RKO (cell line): ENCODE data around the gene SYF2.
"Not testable (repeated sequence)": the region's sequence is repeated elsewhere in the genome, so short reads cannot be mapped to it uniquely, and the experiment has no call there.

ENCODE experiments used
- DNase-seq: peaks from one replicate; pipeline ENCODE4 v3.0.0-alpha.2; 2016; ENCODE audit warnings: low spot score

Gene SYF2

DNA sequence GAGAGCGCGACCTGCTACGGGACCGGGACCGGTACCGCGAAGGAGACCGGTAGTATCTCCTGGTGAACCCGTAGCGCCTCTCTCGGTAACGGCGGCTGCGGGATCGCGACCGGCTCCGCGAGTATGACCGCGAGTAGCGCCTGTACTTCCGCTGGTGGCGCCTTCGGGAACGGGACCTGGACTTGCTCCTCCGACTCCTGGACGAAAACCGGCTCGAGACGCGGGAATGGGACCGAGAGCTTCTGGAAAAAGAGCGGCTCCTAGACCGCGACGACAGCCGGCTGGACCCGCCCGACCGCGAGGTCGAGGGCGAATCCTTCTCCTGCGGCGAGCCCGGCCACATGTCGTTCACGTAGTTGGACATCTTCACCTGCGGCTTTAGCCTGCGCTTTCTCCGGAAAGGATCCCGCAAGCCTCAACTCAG, 14.3 kb upstream of the SYF2 start:
- DNase-seq = peak; percentile 52

DNA sequence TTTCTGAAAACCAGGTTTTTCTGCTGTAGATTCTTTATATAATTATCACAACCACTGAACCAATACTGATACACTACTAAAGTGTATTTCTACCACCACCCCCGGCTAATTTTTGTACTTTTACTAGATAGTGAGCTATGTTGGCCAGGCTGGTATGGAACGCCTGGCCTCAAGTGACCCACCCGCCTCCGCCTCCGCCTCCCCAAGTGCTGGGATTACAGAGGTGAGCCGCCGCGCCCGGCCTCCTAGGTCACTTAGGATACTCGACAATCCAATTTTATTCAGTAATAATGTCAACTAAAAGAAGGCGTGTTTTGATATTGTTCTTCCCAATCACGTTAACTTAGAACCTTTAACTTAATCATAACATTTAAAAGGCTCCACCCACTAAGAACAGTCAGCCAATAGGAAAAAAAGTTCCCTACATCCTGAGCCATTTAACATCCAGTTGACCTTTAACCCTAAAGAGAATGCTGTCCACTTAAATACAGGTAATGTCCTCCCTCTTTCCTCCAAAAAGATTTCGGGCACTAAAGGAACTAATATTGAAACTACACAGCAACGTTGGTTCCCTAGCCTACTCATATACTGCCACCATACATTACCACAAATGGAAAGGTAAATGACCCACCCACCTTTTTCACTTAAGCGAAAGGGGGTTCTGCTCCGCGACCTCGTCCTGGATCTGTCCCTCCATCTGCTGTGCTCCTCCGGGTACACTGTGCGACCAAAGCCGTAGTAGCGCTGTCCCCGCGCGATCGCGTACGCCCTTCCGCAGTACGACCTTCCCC, 13.7 kb upstream of the SYF2 start:
- DNase-seq = peak; percentile 81

DNA sequence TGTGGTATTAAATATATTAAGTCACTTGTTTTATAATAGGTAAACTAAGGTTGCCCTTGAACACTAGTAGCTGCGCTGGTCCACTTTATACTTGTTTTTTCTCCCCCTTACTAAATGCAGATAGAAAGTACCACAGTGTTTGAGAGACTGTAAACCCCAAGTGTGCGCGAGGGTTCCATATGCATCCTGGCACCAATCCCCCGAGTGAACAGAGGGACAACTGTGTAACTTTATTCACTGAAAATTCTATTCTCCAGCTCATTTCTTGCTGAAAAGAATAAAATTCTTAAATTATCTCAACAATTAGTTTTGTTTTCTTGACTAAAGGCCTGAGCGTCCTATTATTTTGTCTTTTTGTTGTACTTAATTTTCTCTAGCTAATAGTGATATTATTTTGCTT, 13.1 kb upstream of the SYF2 start:
- DNase-seq = no peak

DNA sequence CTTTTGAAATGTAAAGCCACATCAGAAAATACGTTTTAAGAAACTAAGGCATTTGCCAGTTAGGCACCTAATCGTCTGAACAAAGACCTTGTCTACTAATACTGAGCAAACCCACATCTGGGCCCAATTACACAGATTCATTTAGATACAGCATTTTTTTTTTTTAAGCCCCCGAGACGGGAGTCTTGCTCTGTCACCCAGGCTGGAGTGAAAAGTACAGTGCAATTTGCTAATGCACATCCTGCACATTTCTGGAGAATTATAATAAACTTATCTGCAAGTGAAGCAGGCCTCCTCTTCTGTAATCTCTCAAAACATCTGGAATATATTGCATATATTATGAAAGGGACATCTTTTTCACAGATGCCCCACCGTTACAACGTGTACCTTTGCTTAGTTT, 11.6 kb upstream of the SYF2 start:
- DNase-seq = no peak

DNA sequence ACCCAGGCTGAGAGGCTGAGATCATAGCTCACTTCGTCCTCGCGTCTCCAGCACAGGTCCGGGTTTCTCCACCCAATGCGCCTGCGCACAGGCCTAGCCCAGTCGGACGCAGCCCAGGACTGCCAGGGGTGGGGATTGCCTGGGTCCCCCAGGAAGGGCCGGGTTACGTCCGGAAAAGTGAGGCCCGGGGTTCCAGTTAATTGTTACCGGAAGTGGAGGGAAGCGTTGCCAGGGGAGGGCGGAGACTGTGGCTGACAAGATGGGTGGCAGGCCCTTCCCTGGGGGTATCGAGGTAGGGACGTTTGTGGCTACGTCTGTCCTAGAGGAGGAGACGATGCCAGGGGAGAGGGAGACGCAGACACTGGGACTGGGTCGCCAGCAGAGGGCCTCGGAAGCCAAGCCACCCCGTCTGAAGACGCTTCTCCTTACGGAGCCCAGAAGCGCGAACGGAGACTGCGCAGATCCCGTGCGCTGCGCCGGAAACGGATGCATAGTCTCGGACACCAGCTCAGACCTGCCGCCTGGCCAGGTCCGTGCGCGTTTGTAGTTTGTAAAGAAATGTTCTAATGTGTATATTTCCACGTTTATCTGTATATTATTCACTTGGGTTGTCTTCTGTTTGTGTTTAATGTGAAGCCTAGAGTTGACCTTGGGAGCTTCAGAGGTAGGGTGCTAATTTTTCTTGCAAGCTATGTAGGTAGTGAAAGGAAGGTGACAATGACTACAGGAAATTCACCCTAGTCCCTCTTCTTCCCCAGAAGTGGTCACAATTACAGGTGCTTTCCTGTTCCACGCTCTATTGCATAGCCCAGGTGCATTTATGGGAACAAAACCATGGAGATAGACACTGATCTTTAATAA, 7.6 kb upstream of the SYF2 start:
- peak; percentile 91 for DNase-seq

DNA sequence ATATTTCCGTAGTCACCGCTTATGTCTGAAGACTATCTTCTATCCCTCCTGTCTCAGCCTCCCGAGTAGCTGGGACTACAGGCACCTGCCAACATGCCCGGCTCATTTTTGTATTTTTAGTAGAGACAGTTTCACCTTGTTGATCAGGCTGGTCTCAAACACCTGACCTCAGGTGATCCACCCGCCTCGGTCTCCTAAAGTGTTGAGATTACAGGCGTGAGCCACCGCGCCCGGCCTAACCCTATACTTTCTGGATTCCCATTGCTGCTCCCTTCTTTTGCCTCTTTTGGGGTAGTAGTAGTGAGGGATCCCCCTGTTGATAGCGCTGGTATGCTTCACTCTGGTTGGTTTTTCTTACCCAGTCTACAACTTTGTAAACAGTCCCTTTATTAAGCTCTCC, 5.7 kb upstream of the SYF2 start:
- DNase-seq = no peak

DNA sequence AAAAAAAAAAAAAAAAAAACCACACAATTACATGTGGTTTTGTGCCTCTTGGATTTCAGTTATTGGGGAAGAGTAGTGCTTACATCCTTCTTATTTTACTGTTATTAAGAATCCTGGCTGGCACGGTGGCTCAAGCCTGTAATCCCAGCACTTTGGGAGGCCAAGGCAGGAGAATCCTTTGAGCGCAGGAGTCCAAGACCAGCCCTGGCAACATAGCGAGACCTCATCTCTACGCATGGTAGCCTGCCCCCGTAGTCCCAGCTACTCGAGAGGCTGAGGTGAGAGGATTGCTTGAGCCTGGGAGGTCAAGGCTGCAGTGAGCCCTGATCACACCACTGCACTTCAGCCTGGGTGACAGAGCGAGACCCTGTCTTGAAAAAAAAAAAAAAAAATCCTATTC, 4.0 kb upstream of the SYF2 start:
- DNase-seq = not testable (repeated sequence)

DNA sequence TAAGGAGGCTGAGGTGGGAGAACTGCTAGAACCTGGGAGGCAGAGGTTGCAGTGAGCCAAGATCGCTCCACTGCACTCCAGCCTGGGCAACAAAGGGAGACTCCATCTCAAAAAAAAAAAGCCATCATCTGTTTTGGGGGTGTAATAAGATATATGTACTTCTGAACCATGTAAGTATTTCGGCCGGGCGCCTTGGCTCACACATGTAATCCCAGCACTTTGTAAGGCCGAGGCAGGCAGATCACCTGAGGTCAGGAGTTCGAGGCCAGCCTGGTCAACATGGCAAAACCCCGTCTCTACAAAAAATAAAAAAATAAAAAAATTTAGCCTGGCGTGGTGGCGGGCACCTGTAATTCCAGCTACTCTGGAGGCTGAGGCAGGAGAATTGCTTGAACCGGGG, 3.1 kb upstream of the SYF2 start:
- not testable (repeated sequence) for DNase-seq

DNA sequence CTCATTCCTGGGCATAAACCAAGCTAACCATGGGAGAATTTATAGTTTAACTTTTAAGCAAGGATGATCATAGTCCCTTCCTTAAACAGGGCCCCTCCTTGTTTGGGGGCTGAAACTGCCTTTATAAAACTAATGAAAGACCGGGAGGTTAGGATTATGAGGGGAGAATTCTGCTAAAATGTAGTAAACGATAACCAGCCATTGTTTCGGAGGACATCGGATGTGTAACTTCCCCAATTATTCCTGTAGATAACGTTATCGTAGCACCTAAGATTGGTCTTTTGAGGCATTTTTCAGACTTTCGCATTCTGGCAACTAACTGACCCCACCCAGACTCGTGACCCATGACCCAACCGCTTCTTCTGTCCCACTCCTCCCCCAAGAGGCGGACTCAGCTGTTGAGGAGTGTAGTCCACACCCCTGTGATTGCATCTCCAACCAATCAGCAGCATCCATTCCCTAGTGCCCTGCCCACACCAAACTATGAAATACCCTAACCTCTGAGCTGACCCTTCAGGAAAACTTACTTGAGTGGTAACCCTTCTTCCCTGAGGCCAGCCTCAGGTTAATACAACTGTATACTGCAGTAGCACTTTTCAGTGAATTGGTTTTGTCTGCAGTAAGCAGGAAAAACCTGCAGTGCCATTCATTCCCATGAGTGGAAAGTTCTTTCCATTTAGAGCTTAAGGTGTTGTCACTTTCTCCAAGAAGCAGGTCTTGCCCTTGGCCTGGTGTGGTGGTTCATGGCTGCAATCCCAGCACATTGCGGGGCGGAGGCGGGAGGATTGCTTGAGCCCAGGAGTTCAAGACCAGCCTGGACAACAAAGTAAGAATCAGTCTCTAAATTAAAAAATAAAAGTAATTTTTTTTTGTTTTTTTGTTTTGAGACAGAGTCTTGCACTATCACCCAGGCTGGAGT, 823 bp upstream of the SYF2 start:
- DNase-seq = peak; percentile 91

DNA sequence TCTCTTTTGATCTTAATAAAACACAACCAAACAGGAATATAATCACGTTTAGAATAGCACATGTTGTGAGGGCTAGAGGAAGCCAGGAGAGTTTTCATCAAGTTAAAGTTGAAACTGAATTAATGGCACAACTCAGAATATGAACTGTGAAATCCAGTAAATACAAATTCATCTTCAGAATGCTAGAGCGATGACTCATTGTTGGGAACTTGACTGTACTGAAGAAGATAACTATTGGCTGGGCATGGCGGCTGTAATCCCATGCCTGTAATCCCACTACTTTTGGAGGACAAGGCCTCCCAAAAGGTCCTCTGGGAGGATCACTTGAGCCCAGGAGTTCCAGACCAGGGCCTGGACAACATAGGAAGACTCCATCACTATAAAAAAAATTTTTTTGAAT, 8.8 kb downstream of the SYF2 start:
- no peak for DNase-seq

DNA sequence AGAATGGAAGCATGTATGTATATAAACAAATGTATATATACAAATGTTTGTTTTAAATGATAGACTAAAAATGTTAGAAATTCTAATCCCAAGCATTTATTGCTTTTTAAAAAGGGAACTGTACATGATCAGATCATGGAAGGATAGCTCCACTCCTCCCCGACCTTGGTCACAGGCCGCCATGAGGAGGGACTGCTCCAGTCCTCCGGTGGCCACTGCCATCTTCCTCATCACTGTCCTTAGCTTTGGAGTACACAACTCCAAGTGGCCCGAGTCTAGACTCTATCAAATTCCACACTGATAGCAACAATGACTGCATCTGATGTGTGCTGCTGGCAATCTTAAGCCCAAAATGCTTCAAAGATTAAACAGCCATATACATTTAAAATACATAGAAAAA, 9.7 kb downstream of the SYF2 start:
- no peak for DNase-seq

DNA sequence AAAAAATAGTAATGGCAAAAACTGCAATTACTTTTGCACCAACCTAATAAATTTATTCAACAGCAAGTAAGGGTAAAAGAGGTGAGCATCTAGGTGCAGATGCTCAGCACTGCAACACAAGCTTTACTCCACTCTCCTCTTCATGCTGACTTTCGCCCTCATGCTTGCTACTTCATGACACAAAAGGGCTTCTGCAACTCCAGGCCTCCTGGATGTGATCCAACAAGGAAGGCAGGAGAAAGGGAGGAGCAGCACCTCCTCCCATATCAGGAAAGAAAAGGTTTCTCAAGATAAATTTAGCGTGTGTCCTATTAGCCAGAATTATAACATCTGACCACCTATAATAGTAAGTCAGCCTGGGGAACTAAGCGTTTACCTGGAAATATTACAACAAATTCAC, 11.6 kb downstream of the SYF2 start:
- no peak for DNase-seq

DNA sequence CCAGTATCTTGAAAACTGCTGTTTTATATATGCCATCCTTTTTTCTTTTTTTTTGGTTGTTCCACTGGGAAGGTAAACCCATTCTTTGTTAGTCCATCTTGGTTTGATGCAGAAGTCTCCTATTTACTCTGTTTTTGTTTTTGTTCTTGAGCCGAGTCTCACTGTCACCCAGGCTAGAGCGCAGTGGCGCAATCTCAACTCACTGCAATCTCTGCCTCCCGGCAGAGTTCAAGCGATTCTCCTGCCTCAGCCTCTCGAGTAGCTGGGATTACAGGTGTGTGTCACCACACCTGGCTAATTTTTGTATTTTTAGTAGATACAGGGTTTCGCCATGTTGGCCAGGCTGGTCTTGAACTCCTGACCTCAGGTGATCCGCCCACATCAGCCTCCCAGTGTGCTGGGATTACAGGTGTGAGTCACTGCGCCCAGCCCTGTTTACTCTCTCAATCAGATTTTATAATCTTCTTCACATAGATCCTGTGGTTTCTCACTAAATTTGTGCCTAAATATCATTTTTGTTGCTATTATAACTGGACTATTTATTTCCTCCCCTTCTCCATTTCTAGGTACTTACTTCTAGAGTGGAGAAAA, 12.5 kb downstream of the SYF2 start:
- DNase-seq = no peak

DNA sequence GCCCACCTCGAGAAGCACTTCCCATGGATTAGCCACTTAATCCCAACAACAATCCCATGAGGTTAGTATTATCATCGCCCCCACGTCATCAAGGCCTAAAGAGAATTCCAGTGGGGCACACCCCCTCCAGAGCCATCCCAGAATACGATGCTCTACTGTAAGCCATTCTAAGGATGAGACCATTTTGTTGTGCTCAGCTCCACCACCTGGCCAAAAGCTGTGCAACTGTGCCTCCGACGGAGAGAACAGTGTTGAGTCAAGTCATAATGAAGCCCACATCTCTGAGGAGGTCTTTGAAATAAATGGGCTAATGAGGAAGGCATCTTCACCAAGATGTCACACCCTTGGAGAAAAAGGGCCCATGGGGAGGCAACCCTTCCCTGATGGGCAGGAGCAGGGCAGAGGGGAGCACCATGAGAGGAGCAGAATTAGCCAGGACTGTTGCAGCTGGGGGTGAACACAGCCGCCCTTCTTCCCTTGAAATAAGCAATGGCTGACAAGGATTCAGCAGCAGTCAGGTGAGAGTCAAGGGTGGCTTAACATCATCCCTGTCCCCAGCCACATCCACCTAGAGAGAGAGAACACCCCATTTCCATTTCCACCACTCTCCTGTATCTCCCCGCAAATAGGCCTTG, 14.6 kb downstream of the SYF2 start:
- no peak for DNase-seq

DNA sequence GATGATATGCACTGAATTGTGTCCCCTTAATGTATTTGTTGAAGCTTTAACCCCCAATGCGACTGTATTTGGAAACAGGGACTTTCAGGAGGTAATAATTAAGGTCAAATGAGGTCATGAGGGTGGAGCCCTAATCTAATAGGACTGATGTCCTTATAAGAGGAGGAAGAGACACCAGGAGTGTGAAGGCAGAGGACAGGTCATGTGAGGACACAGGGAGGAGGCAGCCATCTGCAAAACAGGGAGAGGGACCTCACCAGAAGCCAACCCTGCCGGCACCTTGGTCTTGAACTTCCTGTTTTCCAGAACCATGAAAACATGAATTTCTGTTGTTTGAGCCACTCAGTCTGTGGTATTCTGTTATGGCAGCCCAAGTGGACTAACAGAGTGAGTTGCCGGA, 15.3 kb downstream of the SYF2 start:
- no peak for DNase-seq

DNA sequence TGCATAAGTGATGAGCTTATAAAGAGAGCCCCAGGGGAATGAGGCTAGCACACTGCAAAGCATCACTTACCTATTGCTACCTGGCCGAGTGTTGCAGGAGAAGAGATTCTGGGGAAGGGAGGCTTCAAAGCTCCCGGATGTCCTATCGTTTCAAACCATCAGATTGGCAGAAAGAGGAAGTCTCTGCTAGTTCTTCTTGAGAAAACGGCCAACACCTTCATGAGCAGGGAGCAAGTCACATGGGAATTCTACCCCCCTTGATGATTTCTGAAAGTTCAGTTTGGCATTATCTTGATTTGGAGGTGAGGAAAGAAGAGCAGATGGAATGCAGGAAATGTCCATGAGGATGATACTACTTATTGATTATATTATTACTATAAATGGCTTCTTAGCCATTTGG, 16.2 kb downstream of the SYF2 start:
- no peak for DNase-seq

DNA sequence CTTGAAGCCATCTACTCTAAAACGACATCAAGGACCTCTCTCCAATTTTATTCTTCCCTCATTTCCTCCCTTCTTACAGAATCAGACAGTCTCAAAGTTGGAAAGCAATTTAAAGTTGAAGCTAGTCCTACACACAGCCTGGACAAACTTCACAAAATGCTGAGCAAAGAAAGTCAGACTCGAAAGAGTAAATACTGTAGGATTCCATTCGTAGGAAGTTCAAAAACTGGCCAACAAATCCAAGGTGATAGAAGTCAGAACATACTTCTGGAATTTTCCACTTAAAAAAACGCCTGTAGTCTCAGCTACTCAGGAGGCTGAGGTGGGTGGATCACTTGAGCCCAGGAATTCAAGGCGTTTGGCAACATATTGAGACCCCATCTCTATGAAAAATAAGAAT, 19.6 kb downstream of the SYF2 start:
- DNase-seq = no peak

DNA sequence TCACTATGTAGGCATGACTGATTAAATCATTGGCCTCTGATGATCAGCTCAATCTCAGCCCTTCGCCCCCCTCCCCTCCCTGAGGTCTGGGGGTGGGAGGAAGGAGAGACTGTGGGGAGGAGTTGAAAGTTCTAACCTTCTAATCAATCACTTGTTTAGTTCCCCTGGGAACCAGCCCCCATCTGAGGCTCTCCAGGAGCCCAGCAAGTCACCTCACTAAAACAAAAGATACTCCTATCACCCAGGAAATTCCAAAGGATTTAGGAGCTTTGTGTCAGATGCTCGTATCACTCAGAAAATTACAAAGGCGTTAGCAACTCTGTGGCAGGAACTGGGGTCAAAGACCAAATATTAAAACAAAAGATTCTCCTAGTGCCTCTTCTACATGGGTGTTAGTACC, 21.6 kb downstream of the SYF2 start:
- DNase-seq = no peak

DNA sequence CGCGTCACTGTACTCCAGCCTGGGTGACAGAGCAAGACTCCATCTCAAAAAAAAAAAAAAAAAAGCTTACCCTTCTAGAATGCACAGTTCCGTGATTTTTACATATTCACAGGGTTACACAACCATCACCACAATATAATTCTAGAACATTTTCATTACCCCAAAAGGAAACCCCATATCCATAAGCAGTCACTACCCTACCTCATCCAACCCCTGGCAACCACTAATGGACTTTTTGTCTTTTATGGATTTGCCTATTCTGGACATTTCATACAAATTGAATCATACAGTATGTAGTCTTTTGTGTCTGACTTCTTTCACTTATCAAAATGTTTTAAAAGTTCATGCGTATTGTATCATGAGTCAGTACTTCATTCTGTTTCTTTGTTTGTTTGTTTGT, 22.8 kb downstream of the SYF2 start:
- DNase-seq = no peak

DNA sequence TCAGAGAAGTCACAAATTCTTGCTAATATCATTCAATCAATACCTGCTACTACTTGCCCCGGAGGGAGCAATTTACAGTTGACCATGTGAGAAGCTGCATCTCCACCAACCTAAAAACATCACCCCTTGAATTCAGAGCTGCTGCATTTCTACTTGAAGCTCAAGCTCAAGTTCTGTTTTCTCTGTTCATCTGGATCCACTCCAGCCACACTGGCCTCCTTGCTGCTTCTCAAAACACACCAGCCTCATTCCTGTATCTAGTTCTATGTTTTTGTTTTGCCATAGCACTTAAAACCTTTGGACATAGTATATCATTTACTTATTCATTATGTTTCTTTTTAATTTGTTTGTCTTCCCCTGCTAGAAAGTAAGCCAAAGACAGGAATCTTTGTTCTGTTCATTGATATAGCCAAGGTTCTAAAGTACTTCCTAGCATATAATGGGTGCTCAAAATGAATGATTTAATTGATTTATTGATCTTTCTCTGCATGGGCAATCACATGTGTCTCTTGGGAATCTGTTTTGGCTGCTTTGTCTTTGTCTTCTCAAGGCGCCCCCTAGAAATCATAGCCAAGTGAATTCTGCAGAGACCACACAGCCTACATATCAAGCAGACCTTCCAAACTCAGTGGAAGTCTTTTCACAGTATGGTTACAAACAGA, 23.6 kb downstream of the SYF2 start:
- DNase-seq = no peak

DNA sequence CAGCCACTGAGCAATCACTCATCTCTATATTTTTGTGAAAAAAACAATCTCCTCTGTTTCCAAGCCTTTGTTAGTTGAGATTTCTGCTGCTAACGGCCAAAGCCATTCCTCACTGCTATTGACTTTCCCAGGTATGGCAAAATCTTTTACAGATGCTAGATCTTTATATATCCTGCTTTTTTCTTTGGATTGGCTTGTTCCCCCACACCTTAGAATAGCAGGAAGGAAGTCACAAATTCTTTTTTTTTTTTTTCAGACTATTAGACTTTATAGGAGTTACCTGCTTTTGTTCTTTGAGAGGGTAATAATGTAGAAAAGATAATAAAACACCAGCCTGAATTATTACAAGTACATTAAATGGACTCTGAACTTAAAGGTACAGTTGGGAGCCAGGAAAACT, 24.2 kb downstream of the SYF2 start:
- no peak for DNase-seq
